ENCODE data around the gene GADD45GIP1. TPM values are rescaled to one million over a fixed set of nuclear protein-coding genes. Genes with fewer than 3 reads are reported as not detected.

Gene GADD45GIP1
- total RNA-seq, 3 donors from 2014 or later (not counting 1 experiment from before 2014, with no cell fraction given): 5.3 to 7.1 (median 5.7) TPM

DNA sequence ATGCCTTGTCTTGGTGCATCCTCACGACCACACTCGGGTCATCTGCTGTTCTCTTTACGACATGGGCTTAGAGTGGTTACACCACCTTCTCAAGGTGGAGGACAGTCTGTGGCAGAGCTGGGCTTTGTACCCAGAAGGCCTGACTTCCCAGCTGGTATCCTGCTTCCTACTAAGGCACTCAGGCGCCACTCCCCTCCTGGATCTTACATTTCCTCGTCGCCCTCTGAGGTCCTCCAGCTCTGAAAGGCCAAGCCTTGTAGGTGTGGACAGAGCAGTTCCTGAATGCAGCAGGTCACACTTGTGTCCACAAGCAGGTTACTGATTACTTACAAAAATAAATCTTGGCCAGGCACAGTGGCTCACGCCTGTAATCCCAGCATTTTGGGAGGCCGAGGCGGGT is 49.9 kb downstream of the GADD45GIP1 start:
- Mint-ChIP-seq H3K4me1 (peaks cover 0 to 7% of the 10 kb centered on the region in 2 donors), H3K27ac (no peak overlapping the region), H3K4me3 (no peak overlapping the region), H3K36me3 (no peaks in the 10 kb centered on the region), H3K27me3 (ENCODE audit: low read depth in 2 of 2) (no peaks in the 10 kb centered on the region), H3K9me3 (no peaks in the 10 kb centered on the region)
- WGBS (ENCODE audit: insufficient coverage): 95% methylated on average over 9 of the region's 9 CpGs
- Histone ChIP-seq H3K27me3 (ENCODE audit: control insufficient read depth, insufficient read depth, low read length) (no peaks in the 10 kb centered on the region), H3K36me3 (ENCODE audit: control insufficient read depth, insufficient read depth, low read length) (no peaks in the 10 kb centered on the region), H3K27ac (ENCODE audit: low read length) (no peak overlapping the region), H3K4me3 (ENCODE audit: low read length) (no peak overlapping the region), H3K9me3 (ENCODE audit: control insufficient read depth, insufficient read depth, low read length) (no peaks in the 10 kb centered on the region), H3K4me1 (ENCODE audit: control insufficient read depth, insufficient read depth, low read length) (no peaks in the 10 kb centered on the region)
- no peak for DNase-seq
- ATAC-seq: no peak
- TF ChIP-seq, protein P1, sequence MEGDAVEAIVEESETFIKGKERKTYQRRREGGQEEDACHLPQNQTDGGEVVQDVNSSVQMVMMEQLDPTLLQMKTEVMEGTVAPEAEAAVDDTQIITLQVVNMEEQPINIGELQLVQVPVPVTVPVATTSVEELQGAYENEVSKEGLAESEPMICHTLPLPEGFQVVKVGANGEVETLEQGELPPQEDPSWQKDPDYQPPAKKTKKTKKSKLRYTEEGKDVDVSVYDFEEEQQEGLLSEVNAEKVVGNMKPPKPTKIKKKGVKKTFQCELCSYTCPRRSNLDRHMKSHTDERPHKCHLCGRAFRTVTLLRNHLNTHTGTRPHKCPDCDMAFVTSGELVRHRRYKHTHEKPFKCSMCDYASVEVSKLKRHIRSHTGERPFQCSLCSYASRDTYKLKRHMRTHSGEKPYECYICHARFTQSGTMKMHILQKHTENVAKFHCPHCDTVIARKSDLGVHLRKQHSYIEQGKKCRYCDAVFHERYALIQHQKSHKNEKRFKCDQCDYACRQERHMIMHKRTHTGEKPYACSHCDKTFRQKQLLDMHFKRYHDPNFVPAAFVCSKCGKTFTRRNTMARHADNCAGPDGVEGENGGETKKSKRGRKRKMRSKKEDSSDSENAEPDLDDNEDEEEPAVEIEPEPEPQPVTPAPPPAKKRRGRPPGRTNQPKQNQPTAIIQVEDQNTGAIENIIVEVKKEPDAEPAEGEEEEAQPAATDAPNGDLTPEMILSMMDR (IDR thresholded peaks at IDR 0.05): no peak
- intact Hi-C loops (cut with micrococcal nuclease): no loop called here

Other genes with a start within 250 kb of the GADD45GIP1 start
- 10 to 100 TPM; 56.8 to 66.6 (median 58.2) TPM for gene TNPO2, start 233.3 kb downstream of the GADD45GIP1 start, total RNA-seq
- 100 to 1,000 TPM; 217 to 228 (median 219) TPM for gene TRIR, start 222.5 kb downstream of the GADD45GIP1 start, total RNA-seq
- 10 to 100 TPM; 42.2 to 51.3 (median 44.2) TPM for gene GET3, start 219.7 kb downstream of the GADD45GIP1 start, total RNA-seq
- gene BEST2, start 205.4 kb downstream of the GADD45GIP1 start, total RNA-seq: not detected
- 10 to 100 TPM; 13.3 to 15.3 (median 13.9) TPM for gene HOOK2, start 181.7 kb downstream of the GADD45GIP1 start, total RNA-seq
- gene JUNB, start 165.7 kb downstream of the GADD45GIP1 start, total RNA-seq: 100 to 1,000 TPM; 781 to 903 (median 859) TPM
- gene PRDX2, start 155.4 kb downstream of the GADD45GIP1 start, total RNA-seq: 10 to 100 TPM; 28.8 to 67.1 (median 66.9) TPM
- gene THSD8, start 155.2 kb downstream of the GADD45GIP1 start, total RNA-seq: 1 to 10 TPM; 1.7 to 2.8 (median 2.2) TPM
- 1 to 10 TPM; 6.6 to 8.7 (median 7.4) TPM for gene RNASEH2A, start 150.6 kb downstream of the GADD45GIP1 start, total RNA-seq
- gene RTBDN, start 122.6 kb downstream of the GADD45GIP1 start, total RNA-seq: not detected
- under 1 TPM in 2 of 3 donors, not detected in 1; 0.07 to 0.88 TPM for gene MAST1, start 118.7 kb downstream of the GADD45GIP1 start, total RNA-seq
- gene DNASE2, start 75.8 kb downstream of the GADD45GIP1 start, total RNA-seq: 10 to 100 TPM; 28.3 to 31.7 (median 31.2) TPM
- not detected for gene KLF1, start 70.0 kb downstream of the GADD45GIP1 start, total RNA-seq
- 10 to 100 TPM; 35.9 to 41.7 (median 36.3) TPM for gene GCDH, start 66.1 kb downstream of the GADD45GIP1 start, total RNA-seq
- gene SYCE2, start 37.9 kb downstream of the GADD45GIP1 start, total RNA-seq: 1 to 10 TPM in 1 of 3 donors, under 1 TPM in 2; 0.88 to 2.2 (median 0.92) TPM
- gene FARSA, start 23.5 kb downstream of the GADD45GIP1 start, total RNA-seq: 10 to 100 TPM; 29.3 to 34.5 (median 32.0) TPM
- 100 to 1,000 TPM; 588 to 813 (median 763) TPM for gene CALR, start 18.6 kb downstream of the GADD45GIP1 start, total RNA-seq
- 10 to 100 TPM; 79.2 to 81.2 (median 80.3) TPM for gene RAD23A, start 11.4 kb downstream of the GADD45GIP1 start, total RNA-seq
- gene DAND5, start 12.4 kb upstream of the GADD45GIP1 start, total RNA-seq: not detected
- gene NFIX, start 38.3 kb upstream of the GADD45GIP1 start, total RNA-seq: 1 to 10 TPM in 2 of 3 donors, under 1 TPM in 1; 0.61 to 2.1 (median 1.3) TPM
- gene LYL1, start 145.6 kb upstream of the GADD45GIP1 start, total RNA-seq: 1 to 10 TPM; 2.0 to 7.7 (median 6.7) TPM
- gene TRMT1, start 159.5 kb upstream of the GADD45GIP1 start, total RNA-seq: 10 to 100 TPM; 33.8 to 48.5 (median 42.2) TPM
- 10 to 100 TPM; 41.2 to 48.7 (median 43.4) TPM for gene NACC1, start 161.0 kb upstream of the GADD45GIP1 start, total RNA-seq
- 10 to 100 TPM; 39.2 to 46.9 (median 42.0) TPM for gene STX10, start 193.2 kb upstream of the GADD45GIP1 start, total RNA-seq
- gene IER2, start 193.2 kb upstream of the GADD45GIP1 start, total RNA-seq: 1,000 to 10,000 TPM in 1 of 3 donors, 100 to 1,000 TPM in 2; 668 to 1,112 (median 949) TPM

All from natural killer cell (primary cell).